ENCODE measurements around the gene TSPAN18. TPM values are rescaled to one million over a fixed set of nuclear protein-coding genes. Genes with fewer than 3 reads are reported as not detected.

The TSPAN18 gene
- total RNA-seq, 4 donors from 2014 or later: 27.7 to 70.1 (median 50.2) TPM

GRCh38 chr11:44831605-44832394, 105.0 kb downstream of the TSPAN18 start:
- intact Hi-C loops (cut with DNase I): no loop called here
- TF ChIP-seq EP300 (IDR thresholded peaks at IDR 0.05) (no peak), CTCF (IDR thresholded peaks at IDR 0.05) (no peak), POLR2A (IDR thresholded peaks at IDR 0.05; ENCODE audit: low read depth) (no peak), POLR2AphosphoS5 (IDR thresholded peaks at IDR 0.05) (no peak)
- H3K4me3 ChIP-seq: no peak overlapping the region
- no peaks in the 10 kb centered on the region for H3K9me3 ChIP-seq
- 94% methylated on average over 10 of the region's 10 CpGs for WGBS
- no peaks in the 10 kb centered on the region for H3K36me3 ChIP-seq
- no peak for DNase-seq (ENCODE audit: extremely low spot score)
- H3K27me3 ChIP-seq: no peaks in the 10 kb centered on the region
- peak overlapping the region; percentile 81 to 88 (median 82) for H3K27ac ChIP-seq (replicated peaks in 1 of 4)
- H3K4me1 ChIP-seq: peaks cover 38 to 59% (median 51%) of the 10 kb centered on the region in 4 donors

- H3K36me3 ChIP-seq: no peaks in the 10 kb centered on the region
- no peak for TF ChIP-seq POLR2AphosphoS5 (IDR thresholded peaks at IDR 0.05)
- TF ChIP-seq EP300 (IDR thresholded peaks at IDR 0.05): no peak
- no peak for TF ChIP-seq CTCF (IDR thresholded peaks at IDR 0.05)
- TF ChIP-seq POLR2A (IDR thresholded peaks at IDR 0.05; ENCODE audit: low read depth): no peak
- DNase-seq (ENCODE audit: extremely low spot score): no peak
- H3K27me3 ChIP-seq: no peaks in the 10 kb centered on the region
- H3K27ac ChIP-seq (replicated peaks in 1 of 4): peak overlapping the region; percentile 81 to 88 (median 82)
- whole genome bisulfite sequencing: 81% methylated on average over 10 of the region's 10 CpGs
- no peak overlapping the region for H3K4me3 ChIP-seq
- H3K4me1 ChIP-seq: peaks cover 35 to 52% (median 46%) of the 10 kb centered on the region in 4 donors
- no peaks in the 10 kb centered on the region for H3K9me3 ChIP-seq
- intact Hi-C loops (cut with DNase I): no loop called here
Measured at GRCh38 chr11:44832452-44832851, 105.7 kb downstream of the TSPAN18 start.

GRCh38 chr11:44833221-44833876, 106.6 kb downstream of the TSPAN18 start:
- no peak for DNase-seq (ENCODE audit: extremely low spot score)
- peaks cover 35 to 47% (median 46%) of the 10 kb centered on the region in 4 donors for H3K4me1 ChIP-seq
- no peaks in the 10 kb centered on the region for H3K27me3 ChIP-seq
- no peaks in the 10 kb centered on the region for H3K36me3 ChIP-seq
- no peaks in the 10 kb centered on the region for H3K9me3 ChIP-seq
- intact Hi-C loops (cut with DNase I): no loop called here
- 77% methylated on average over 6 of the region's 6 CpGs for WGBS
- H3K27ac ChIP-seq (replicated peaks in 1 of 4): peak overlapping the region; percentile 81 to 88 (median 82)
- TF ChIP-seq CTCF (IDR thresholded peaks at IDR 0.05) (no peak), POLR2AphosphoS5 (IDR thresholded peaks at IDR 0.05) (no peak), EP300 (IDR thresholded peaks at IDR 0.05) (no peak), POLR2A (IDR thresholded peaks at IDR 0.05; ENCODE audit: low read depth) (no peak)
- no peak overlapping the region for H3K4me3 ChIP-seq

- intact Hi-C loops (cut with DNase I): no loop called here
Measured at GRCh38 chr11:44833877-44834452, 107.2 kb downstream of the TSPAN18 start.

More at GRCh38 chr11:44833877-44834452, 107.2 kb downstream of the TSPAN18 start:
- no peaks in the 10 kb centered on the region for H3K27me3 ChIP-seq
- no peaks in the 10 kb centered on the region for H3K36me3 ChIP-seq
- H3K9me3 ChIP-seq: no peaks in the 10 kb centered on the region
- H3K4me3 ChIP-seq: peak overlapping the region in 1 of 4 donors; percentile 3
- WGBS: 36% methylated on average over 7 of the region's 8 CpGs
- no peak for DNase-seq (ENCODE audit: extremely low spot score)
- H3K4me1 ChIP-seq: peaks cover 35 to 50% (median 48%) of the 10 kb centered on the region in 4 donors
- H3K27ac ChIP-seq (replicated peaks in 1 of 4): peak overlapping the region; percentile 81 to 88 (median 82)
- TF ChIP-seq EP300 (IDR thresholded peaks at IDR 0.05) (no peak), POLR2AphosphoS5 (IDR thresholded peaks at IDR 0.05) (no peak), POLR2A (IDR thresholded peaks at IDR 0.05; ENCODE audit: low read depth) (no peak), CTCF (IDR thresholded peaks at IDR 0.05) (no peak)
